ENCODE results near the gene PFDN1. TPM values are rescaled to one million over a fixed set of nuclear protein-coding genes. Genes with fewer than 3 reads are reported as not detected.

Gene PFDN1
- polyA plus RNA-seq, 1 donor: 57.7 TPM

DNA sequence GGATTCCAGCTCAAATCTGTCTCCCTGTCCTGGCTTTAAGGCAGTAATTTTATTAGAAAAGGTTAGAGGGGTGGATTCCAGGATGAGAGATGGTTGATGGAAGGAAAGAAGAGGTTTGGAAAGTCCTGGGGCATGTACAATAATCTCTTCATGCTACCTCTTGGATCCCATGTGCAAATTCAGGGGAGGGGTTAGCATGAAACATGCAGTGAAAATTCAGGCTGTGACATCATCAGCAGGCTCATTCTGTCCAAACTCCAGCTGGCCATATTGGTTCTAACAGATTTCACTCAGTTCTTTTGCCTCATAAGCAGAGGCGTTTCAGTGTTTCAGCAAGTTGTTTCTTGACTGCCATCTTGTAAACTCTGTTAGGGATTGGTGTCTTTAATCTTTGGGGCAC, 72.5 kb downstream of the PFDN1 start:
- Histone ChIP-seq H3K27me3 (ENCODE audit: control insufficient read depth, insufficient read depth, low read length) (no peaks in the 10 kb centered on the region), H3K27ac (ENCODE audit: low read length) (no peak overlapping the region), H3K4me3 (ENCODE audit: low read length) (no peak overlapping the region), H3K36me3 (ENCODE audit: control insufficient read depth, insufficient read depth, low read length) (peaks cover 2% of the 10 kb centered on the region), H3K9me3 (ENCODE audit: control insufficient read depth, low read depth, low read length) (no peaks in the 10 kb centered on the region), H3K4me1 (ENCODE audit: control insufficient read depth, insufficient read depth, low read length) (peaks cover 24% of the 10 kb centered on the region)
- WGBS (ENCODE audit: insufficient coverage, low lambda C conversion rate): no CpG with 5 or more reads among the region's 1 CpG
- DNase-seq: no peak

DNA sequence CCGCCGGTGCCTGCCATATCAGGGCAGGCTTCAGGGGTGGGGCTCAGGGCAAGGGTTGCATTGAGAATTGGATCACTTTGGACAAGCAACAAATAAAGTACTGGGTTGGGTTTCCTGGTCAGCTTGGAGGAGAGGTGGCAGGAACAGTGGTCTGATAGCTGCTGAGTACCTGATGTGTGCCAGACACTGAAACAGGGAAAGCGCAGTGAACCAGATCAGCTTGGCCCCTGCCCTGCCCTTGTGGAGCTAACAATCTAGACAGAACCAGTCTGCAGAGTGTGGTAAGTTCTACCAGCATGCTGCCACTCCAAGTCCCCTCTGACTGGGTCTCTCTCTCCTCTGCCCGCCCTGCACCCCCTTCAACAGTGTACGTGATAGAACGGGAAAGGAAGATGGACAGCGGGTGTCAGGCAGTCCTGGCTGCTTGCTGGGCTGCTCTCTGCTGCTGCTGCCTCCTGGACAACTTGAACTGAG, 74.5 kb downstream of the PFDN1 start:
- Histone ChIP-seq H3K4me3 (ENCODE audit: low read length) (no peak overlapping the region), H3K36me3 (ENCODE audit: control insufficient read depth, insufficient read depth, low read length) (peaks cover 4% of the 10 kb centered on the region), H3K9me3 (ENCODE audit: control insufficient read depth, low read depth, low read length) (no peaks in the 10 kb centered on the region), H3K4me1 (ENCODE audit: control insufficient read depth, insufficient read depth, low read length) (peaks cover 33% of the 10 kb centered on the region), H3K27ac (ENCODE audit: low read length) (peak overlapping the region; percentile 60), H3K27me3 (ENCODE audit: control insufficient read depth, insufficient read depth, low read length) (no peaks in the 10 kb centered on the region)
- 21% methylated on average over 2 of the region's 7 CpGs for WGBS (ENCODE audit: insufficient coverage, low lambda C conversion rate)
- DNase-seq: peak in 1 of 2 donors; percentile 71

DNA sequence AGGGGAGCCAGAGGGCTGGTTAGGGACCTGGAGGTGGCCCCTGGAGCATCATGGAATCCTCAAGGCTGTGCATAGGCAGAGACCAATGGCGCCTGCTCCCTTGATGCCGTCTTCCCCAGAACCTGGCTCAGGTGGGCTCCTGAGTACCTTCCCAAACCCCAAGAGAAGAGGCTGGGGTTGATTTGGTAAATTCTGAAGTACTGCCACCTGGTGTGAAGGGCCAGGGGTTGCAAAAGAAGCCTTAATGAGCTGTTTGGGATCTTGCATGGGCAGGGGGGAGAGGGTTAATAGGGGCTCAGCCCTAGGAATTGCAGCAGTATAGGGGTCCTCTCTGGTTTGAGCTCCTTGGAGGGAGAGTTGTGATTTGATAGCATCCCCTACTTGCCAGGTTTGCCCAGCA, 75.9 kb downstream of the PFDN1 start:
- H3K36me3 ChIP-seq (ENCODE audit: control insufficient read depth, insufficient read depth, low read length): peaks cover 2% of the 10 kb centered on the region
- H3K27ac ChIP-seq (ENCODE audit: low read length): no peak overlapping the region
- H3K27me3 ChIP-seq (ENCODE audit: control insufficient read depth, insufficient read depth, low read length): no peaks in the 10 kb centered on the region
- no peaks in the 10 kb centered on the region for H3K9me3 ChIP-seq (ENCODE audit: control insufficient read depth, low read depth, low read length)
- no peak overlapping the region for H3K4me3 ChIP-seq (ENCODE audit: low read length)
- WGBS (ENCODE audit: insufficient coverage, low lambda C conversion rate): no CpG with 5 or more reads among the region's 2 CpGs
- DNase-seq: no peak
- peaks cover 46% of the 10 kb centered on the region for H3K4me1 ChIP-seq (ENCODE audit: control insufficient read depth, insufficient read depth, low read length)

DNA sequence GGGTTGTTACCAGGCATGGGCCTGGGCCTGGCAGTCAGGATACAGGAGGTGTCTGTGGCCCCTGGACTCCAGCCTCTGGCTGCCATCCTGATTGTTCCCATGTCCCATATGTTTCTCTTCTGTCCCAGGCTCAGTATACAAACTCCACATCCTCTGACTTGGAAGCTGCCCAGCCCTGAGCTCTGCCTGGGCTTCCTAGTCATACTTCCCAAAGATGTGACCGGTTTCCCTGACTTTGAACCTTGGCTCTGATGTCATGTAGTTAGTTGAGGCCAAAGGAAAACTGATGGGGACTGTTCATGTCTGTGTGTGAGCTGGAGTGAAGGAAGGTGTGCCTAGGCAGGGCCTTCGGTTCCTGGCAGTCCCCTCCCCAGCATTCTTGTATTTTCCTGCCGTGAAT, 77.5 kb downstream of the PFDN1 start:
- Histone ChIP-seq H3K4me1 (ENCODE audit: control insufficient read depth, insufficient read depth, low read length) (peaks cover 62% of the 10 kb centered on the region), H3K27ac (ENCODE audit: low read length) (no peak overlapping the region), H3K27me3 (ENCODE audit: control insufficient read depth, insufficient read depth, low read length) (no peaks in the 10 kb centered on the region), H3K4me3 (ENCODE audit: low read length) (no peak overlapping the region), H3K36me3 (ENCODE audit: control insufficient read depth, insufficient read depth, low read length) (peaks cover 2% of the 10 kb centered on the region), H3K9me3 (ENCODE audit: control insufficient read depth, low read depth, low read length) (no peaks in the 10 kb centered on the region)
- DNase-seq: peak in 1 of 2 donors; percentile 60
- no CpG with 5 or more reads among the region's 3 CpGs for WGBS (ENCODE audit: insufficient coverage, low lambda C conversion rate)

DNA sequence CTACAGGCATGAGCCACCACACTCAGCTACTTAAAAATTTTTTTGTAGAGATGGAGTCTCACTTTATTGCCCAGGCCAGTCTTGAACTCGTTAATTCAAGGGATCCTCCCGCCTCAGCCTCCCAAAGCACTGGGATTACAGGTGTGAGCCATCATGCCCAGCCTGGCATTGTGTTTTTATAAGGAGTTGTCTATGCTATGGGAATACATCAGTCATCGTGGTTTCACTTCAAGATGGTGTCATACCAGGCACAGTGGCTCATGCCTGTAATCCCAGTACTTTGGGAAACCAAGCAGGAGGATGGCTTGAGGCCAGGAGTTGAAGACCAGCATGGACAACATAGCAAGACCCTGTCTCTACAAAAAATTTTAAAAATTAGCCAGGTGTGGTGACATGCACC, 78.2 kb downstream of the PFDN1 start:
- no peak for DNase-seq
- no CpG with 5 or more reads among the region's 3 CpGs for WGBS (ENCODE audit: insufficient coverage, low lambda C conversion rate)
- Histone ChIP-seq H3K27me3 (ENCODE audit: control insufficient read depth, insufficient read depth, low read length) (no peaks in the 10 kb centered on the region), H3K36me3 (ENCODE audit: control insufficient read depth, insufficient read depth, low read length) (peaks cover 2% of the 10 kb centered on the region), H3K27ac (ENCODE audit: low read length) (no peak overlapping the region), H3K9me3 (ENCODE audit: control insufficient read depth, low read depth, low read length) (no peaks in the 10 kb centered on the region), H3K4me3 (ENCODE audit: low read length) (no peak overlapping the region), H3K4me1 (ENCODE audit: control insufficient read depth, insufficient read depth, low read length) (peaks cover 69% of the 10 kb centered on the region)

DNA sequence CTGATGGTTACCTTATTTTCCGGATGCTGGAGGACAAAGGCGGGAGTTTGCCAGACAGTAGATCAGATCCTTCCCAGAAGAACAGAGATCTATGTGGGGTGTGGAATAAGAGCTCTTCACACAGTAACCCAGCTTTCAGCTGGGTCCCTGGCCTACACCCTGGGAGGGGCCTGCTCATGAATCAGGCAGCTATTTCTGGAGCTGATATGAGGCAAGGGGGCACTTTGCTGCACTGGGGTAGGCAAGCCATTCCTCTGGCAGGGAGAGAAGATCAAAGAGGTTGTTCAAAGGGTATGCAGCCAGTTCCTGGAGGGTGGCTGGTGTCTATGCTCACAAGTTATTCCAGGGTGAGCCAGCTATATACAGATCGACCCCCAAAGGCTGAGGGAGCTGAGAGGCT, 79.3 kb downstream of the PFDN1 start:
- peaks cover 74% of the 10 kb centered on the region for H3K4me1 ChIP-seq (ENCODE audit: control insufficient read depth, insufficient read depth, low read length)

DNA sequence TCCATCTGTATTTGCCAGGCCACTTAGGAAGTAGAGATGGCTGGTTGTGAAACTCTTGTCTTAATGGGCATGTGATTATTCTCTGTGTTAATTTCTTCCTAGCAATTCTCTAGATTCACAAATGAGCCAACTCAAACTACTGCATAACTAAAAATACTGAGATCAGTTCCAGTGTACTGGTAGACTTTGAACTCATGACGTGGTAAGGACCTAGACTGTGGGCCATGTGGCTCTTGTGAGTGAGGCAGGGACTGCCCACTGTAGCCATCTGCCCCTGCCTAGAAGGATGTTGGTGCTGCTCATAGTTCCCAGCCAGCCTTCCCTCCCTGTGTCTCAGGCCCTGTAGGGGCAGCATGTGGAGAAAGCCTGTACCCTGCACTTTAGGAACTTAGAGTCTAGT, 80.5 kb downstream of the PFDN1 start:
- Histone ChIP-seq H3K36me3 (ENCODE audit: control insufficient read depth, insufficient read depth, low read length) (peaks cover 2% of the 10 kb centered on the region), H3K9me3 (ENCODE audit: control insufficient read depth, low read depth, low read length) (no peaks in the 10 kb centered on the region), H3K4me1 (ENCODE audit: control insufficient read depth, insufficient read depth, low read length) (peaks cover 74% of the 10 kb centered on the region), H3K4me3 (ENCODE audit: low read length) (no peak overlapping the region), H3K27me3 (ENCODE audit: control insufficient read depth, insufficient read depth, low read length) (no peaks in the 10 kb centered on the region), H3K27ac (ENCODE audit: low read length) (peak overlapping the region; percentile 52)
- DNase-seq: peak; percentile 80 to 91
- no CpG with 5 or more reads among the region's 1 CpG for WGBS (ENCODE audit: insufficient coverage, low lambda C conversion rate)

More for the DNA sequence above, 79.3 kb downstream of the PFDN1 start:
- no peaks in the 10 kb centered on the region for H3K27me3 ChIP-seq (ENCODE audit: control insufficient read depth, insufficient read depth, low read length)
- no CpG with 5 or more reads among the region's 3 CpGs for WGBS (ENCODE audit: insufficient coverage, low lambda C conversion rate)
- no peak overlapping the region for H3K4me3 ChIP-seq (ENCODE audit: low read length)
- H3K27ac ChIP-seq (ENCODE audit: low read length): peak overlapping the region; percentile 52
- H3K36me3 ChIP-seq (ENCODE audit: control insufficient read depth, insufficient read depth, low read length): peaks cover 2% of the 10 kb centered on the region
- peak in 1 of 2 donors; percentile 66 for DNase-seq
- H3K9me3 ChIP-seq (ENCODE audit: control insufficient read depth, low read depth, low read length): no peaks in the 10 kb centered on the region

DNA sequence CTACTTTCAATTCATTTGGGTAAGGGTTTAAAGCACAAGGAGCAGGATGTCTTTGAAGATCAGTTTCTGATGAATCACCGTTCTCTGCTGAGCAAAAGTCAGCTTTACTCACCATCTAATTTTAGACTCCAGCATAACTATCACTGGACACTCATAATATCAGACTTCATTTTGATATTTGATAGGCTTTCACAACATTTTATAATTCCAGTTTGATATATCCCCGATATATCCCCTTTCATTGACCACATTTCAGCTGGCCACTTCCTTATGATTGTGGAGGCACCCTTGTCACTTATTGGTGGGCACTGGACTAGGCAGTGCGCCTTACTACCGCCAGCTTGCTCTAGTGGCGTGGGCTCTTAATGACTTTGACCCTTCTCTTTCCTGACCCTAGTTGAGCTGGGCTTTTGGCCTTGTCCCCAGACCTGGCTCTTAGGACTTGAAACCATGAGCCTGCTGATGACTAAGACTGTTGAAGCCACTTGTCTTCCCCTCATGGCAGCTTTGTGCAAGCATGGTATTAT, 81.1 kb downstream of the PFDN1 start:
- H3K27me3 ChIP-seq (ENCODE audit: control insufficient read depth, insufficient read depth, low read length): no peaks in the 10 kb centered on the region
- H3K9me3 ChIP-seq (ENCODE audit: control insufficient read depth, low read depth, low read length): no peaks in the 10 kb centered on the region
- peaks cover 2% of the 10 kb centered on the region for H3K36me3 ChIP-seq (ENCODE audit: control insufficient read depth, insufficient read depth, low read length)
- H3K27ac ChIP-seq (ENCODE audit: low read length): peak overlapping the region; percentile 52
- 100% methylated on average over 1 of the region's 5 CpGs for WGBS (ENCODE audit: insufficient coverage, low lambda C conversion rate)
- peaks cover 77% of the 10 kb centered on the region for H3K4me1 ChIP-seq (ENCODE audit: control insufficient read depth, insufficient read depth, low read length)
- no peak for DNase-seq
- no peak overlapping the region for H3K4me3 ChIP-seq (ENCODE audit: low read length)

DNA sequence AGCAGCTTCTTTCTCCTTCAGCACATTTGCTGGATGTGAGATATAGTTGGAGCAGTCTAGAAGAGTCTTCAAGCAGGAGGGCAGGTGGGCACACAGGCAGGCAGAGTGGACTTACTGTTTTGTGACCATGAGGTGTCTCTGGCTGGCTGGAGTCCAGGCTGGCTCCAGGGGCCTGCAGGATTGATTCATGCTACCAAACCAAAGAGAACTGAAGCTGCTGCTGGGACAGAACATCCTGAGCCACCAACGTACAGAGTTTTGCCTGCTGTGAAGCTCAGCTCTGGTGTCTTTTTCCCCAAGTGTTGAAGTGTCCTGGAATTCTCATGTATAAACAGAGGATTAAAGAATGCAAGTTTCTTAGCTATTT, 82.2 kb downstream of the PFDN1 start:
- DNase-seq: no peak
- Histone ChIP-seq H3K4me1 (ENCODE audit: control insufficient read depth, insufficient read depth, low read length) (peaks cover 85% of the 10 kb centered on the region), H3K4me3 (ENCODE audit: low read length) (no peak overlapping the region), H3K27ac (ENCODE audit: low read length) (peak overlapping the region; percentile 51), H3K36me3 (ENCODE audit: control insufficient read depth, insufficient read depth, low read length) (peaks cover 2% of the 10 kb centered on the region), H3K9me3 (ENCODE audit: control insufficient read depth, low read depth, low read length) (no peaks in the 10 kb centered on the region), H3K27me3 (ENCODE audit: control insufficient read depth, insufficient read depth, low read length) (no peaks in the 10 kb centered on the region)
- no CpG with 5 or more reads among the region's 1 CpG for WGBS (ENCODE audit: insufficient coverage, low lambda C conversion rate)

DNA sequence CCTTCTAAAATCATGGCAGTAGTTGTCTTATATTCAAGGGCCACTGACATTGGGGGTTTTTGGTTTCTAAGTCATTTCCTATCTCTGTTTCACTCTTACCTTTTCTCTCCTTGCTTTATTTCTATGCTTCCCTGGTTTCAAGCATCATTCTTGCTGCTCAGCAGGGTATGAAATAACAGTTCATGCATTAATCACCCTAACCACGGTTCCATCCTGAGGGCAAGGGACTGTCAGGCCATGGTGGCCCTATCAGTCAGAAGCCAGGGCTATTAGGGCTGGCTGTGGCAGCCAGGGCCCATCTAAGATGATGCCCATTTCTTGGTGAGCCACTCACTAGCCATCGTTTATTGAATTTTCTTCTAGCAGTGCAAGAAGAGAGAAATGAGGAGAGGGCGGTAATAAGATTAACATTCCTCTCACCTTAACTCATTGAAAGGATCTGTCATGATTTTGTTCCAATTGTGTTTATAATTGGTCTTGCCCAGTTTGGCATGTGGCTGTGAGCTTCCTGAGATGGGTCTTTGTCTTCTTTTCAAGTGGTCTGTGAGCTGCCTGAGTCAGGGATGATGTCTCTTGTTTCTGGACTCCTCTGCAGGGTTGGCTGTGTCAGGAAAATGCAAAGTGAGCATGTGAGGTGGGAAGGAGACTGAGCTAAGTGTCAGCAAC, 82.7 kb downstream of the PFDN1 start:
- H3K27me3 ChIP-seq (ENCODE audit: control insufficient read depth, insufficient read depth, low read length): no peaks in the 10 kb centered on the region
- H3K4me1 ChIP-seq (ENCODE audit: control insufficient read depth, insufficient read depth, low read length): peaks cover 81% of the 10 kb centered on the region
- peaks cover 2% of the 10 kb centered on the region for H3K36me3 ChIP-seq (ENCODE audit: control insufficient read depth, insufficient read depth, low read length)
- DNase-seq: no peak
- peak overlapping the region; percentile 51 for H3K27ac ChIP-seq (ENCODE audit: low read length)
- H3K4me3 ChIP-seq (ENCODE audit: low read length): no peak overlapping the region
- WGBS (ENCODE audit: insufficient coverage, low lambda C conversion rate): no CpG with 5 or more reads among the region's 3 CpGs
- H3K9me3 ChIP-seq (ENCODE audit: control insufficient read depth, low read depth, low read length): no peaks in the 10 kb centered on the region
